WTC11 (cell line): ENCODE results near the gene PHB1. TPM values are rescaled to one million over a fixed set of nuclear protein-coding genes. Genes with fewer than 3 reads are reported as not detected.

ENCODE experiments used
- ARID4B ChIP-seq: sonication (generic); formaldehyde crosslinking; IDR thresholded peaks from 2 replicates; pipeline ENCODE4 v1.8.0; 2023; ENCODE audit warnings: missing genetic modification reagents, mild to moderate bottlenecking, borderline replicate concordance
- ATF2 ChIP-seq: sonication (generic); formaldehyde crosslinking; IDR thresholded peaks from 2 replicates; pipeline ENCODE4 v1.8.1; 2022; ENCODE audit warnings: low read depth, missing genetic modification reagents, borderline replicate concordance
- ATF3 ChIP-seq: sonication (generic); formaldehyde crosslinking; conservative IDR thresholded peaks from 2 replicates; pipeline ENCODE4 v1.8.1; 2022; ENCODE audit warnings: mild to moderate bottlenecking, missing genetic modification reagents
- CBFB ChIP-seq: sonication (generic); formaldehyde crosslinking; IDR thresholded peaks from 2 replicates; pipeline ENCODE4 v1.8.1; 2022; ENCODE audit warnings: mild to moderate bottlenecking, low read depth, missing genetic modification reagents
- CREB1 ChIP-seq: sonication (generic); formaldehyde crosslinking; IDR thresholded peaks from 2 replicates; pipeline ENCODE4 v1.8.0; 2023; ENCODE audit warnings: mild to moderate bottlenecking, missing genetic modification reagents
- CREM ChIP-seq: sonication (generic); formaldehyde crosslinking; IDR thresholded peaks from 2 replicates; pipeline ENCODE4 v1.8.1; 2022; ENCODE audit warnings: mild to moderate bottlenecking, missing genetic modification reagents, moderate library complexity
- ERG ChIP-seq: fragments of 250-450 bp; sonication (Bioruptor Pico); IDR thresholded peaks from 2 replicates; pipeline ENCODE4 v1.8.0; 2021; ENCODE audit warnings: mild to moderate bottlenecking
- FOXK1 ChIP-seq: sonication (generic); formaldehyde crosslinking; IDR thresholded peaks from 2 replicates; pipeline ENCODE4 v1.8.0; 2022; ENCODE audit warnings: mild to moderate bottlenecking, moderate library complexity, missing genetic modification reagents
- FOXP1 ChIP-seq: sonication (generic); formaldehyde crosslinking; IDR thresholded peaks from 2 replicates; pipeline ENCODE4 v1.8.0; 2022; ENCODE audit warnings: missing genetic modification reagents, mild to moderate bottlenecking, moderate library complexity, borderline replicate concordance
- GABPB1 ChIP-seq: sonication (generic); formaldehyde crosslinking; IDR thresholded peaks from 2 replicates; pipeline ENCODE4 v1.8.1; 2023; ENCODE audit warnings: mild to moderate bottlenecking, missing genetic modification reagents
- MXD4 ChIP-seq: fragments of 250-450 bp; sonication (Bioruptor Pico); IDR thresholded peaks from 2 replicates; pipeline ENCODE4 v1.8.0; 2021; ENCODE audit warnings: mild to moderate bottlenecking, moderate library complexity, borderline replicate concordance
- NR1H2 ChIP-seq: sonication (generic); formaldehyde crosslinking; IDR thresholded peaks from 2 replicates; pipeline ENCODE4 v1.9.0; 2021; ENCODE audit warnings: mild to moderate bottlenecking, moderate library complexity, missing genetic modification reagents
- NR3C1 ChIP-seq: sonication (generic); formaldehyde crosslinking; conservative IDR thresholded peaks from 2 replicates; pipeline ENCODE4 v1.8.1; 2023; ENCODE audit warnings: low read depth, mild to moderate bottlenecking, missing genetic modification reagents
- PREB ChIP-seq: sonication (generic); formaldehyde crosslinking; IDR thresholded peaks from 2 replicates; pipeline ENCODE4 v1.8.1; 2022; ENCODE audit warnings: mild to moderate bottlenecking, missing genetic modification reagents, moderate library complexity, borderline replicate concordance
- RORB ChIP-seq: fragments of 250-450 bp; sonication (Bioruptor Pico); IDR thresholded peaks from 2 replicates; pipeline ENCODE4 v1.9.0; 2021; ENCODE audit warnings: mild to moderate bottlenecking
- SMAD3 ChIP-seq: sonication (generic); formaldehyde crosslinking; IDR thresholded peaks from 2 replicates; pipeline ENCODE4 v1.8.0; 2022; ENCODE audit warnings: missing genetic modification reagents, mild to moderate bottlenecking, borderline replicate concordance
- SMAD4 ChIP-seq: sonication (generic); formaldehyde crosslinking; IDR thresholded peaks from 2 replicates; pipeline ENCODE4 v1.8.0; 2022; ENCODE audit warnings: mild to moderate bottlenecking, missing genetic modification reagents
- SOX15 ChIP-seq: fragments of 250-450 bp; sonication (Bioruptor Pico); IDR thresholded peaks from 2 replicates; pipeline ENCODE4 v1.9.0; 2021; ENCODE audit warnings: mild to moderate bottlenecking
- SP1 ChIP-seq: sonication (generic); formaldehyde crosslinking; conservative IDR thresholded peaks from 2 replicates; pipeline ENCODE4 v1.8.1; 2022; ENCODE audit warnings: missing genetic modification reagents
- USF2 ChIP-seq: sonication (generic); formaldehyde crosslinking; IDR thresholded peaks from 2 replicates; pipeline ENCODE4 v1.8.1; 2023; ENCODE audit warnings: mild to moderate bottlenecking, missing genetic modification reagents, moderate library complexity
- ZNF121 ChIP-seq: sonication (generic); formaldehyde crosslinking; IDR thresholded peaks from 2 replicates; pipeline ENCODE4 v1.8.0; 2023; ENCODE audit warnings: missing genetic modification reagents
- ZNF232 ChIP-seq: sonication (generic); formaldehyde crosslinking; IDR thresholded peaks from 2 replicates; pipeline ENCODE4 v1.8.0; 2022; ENCODE audit warnings: mild to moderate bottlenecking, missing genetic modification reagents
- ZNF263 ChIP-seq: sonication (generic); formaldehyde crosslinking; IDR thresholded peaks from 2 replicates; pipeline ENCODE4 v1.8.1; 2022; ENCODE audit warnings: low read depth, mild to moderate bottlenecking, moderate library complexity, missing genetic modification reagents
- ZNF317 ChIP-seq: sonication (generic); formaldehyde crosslinking; IDR thresholded peaks from 2 replicates; pipeline ENCODE4 v1.8.1; 2023; ENCODE audit warnings: low read depth, mild to moderate bottlenecking, moderate library complexity, missing genetic modification reagents, borderline replicate concordance
- ZNF396 ChIP-seq: fragments of 250-450 bp; sonication (Bioruptor Pico); IDR thresholded peaks from 2 replicates; pipeline ENCODE4 v1.8.0; 2021; ENCODE audit warnings: mild to moderate bottlenecking, moderate library complexity, borderline replicate concordance
- ZNF416 ChIP-seq: fragments of 250-450 bp; sonication (Bioruptor Pico); IDR thresholded peaks from 2 replicates; pipeline ENCODE4 v1.9.0; 2021; ENCODE audit warnings: mild to moderate bottlenecking, inconsistent platforms
- ZNF423 ChIP-seq: fragments of 250-450 bp; sonication (Bioruptor Pico); IDR thresholded peaks from 2 replicates; pipeline ENCODE4 v2.1.2; 2022; ENCODE audit warnings: mild to moderate bottlenecking, moderate library complexity
- ZSCAN18 ChIP-seq: fragments of 250-450 bp; sonication (Bioruptor Pico); IDR thresholded peaks from 2 replicates; pipeline ENCODE4 v2.1.2; 2022; ENCODE audit warnings: mild to moderate bottlenecking, moderate library complexity
- total RNA-seq: library from RNA; stranded (reverse); gene quantifications from 3 replicates; pipeline ENCODE4 v1.2.3, GENCODE V29; 2021

Gene PHB1
- total RNA-seq, 1 experiment from 2014 or later, result 375 TPM

GRCh38 chr17:49414622-49415350, at the start of gene PHB1 (continued):
- TF ChIP-seq ARID4B (no peak), ATF3 (CRISPR knock-in tag) (no peak), ZNF416 (CRISPR knock-in tag) (no peak), ZNF263 (no peak), USF2 (CRISPR knock-in tag) (peak; percentile 65), ZNF317 (CRISPR knock-in tag) (no peak), SMAD3 (CRISPR knock-in tag) (0 out of 2 replicates have a peak, but pooled peaks have one; percentile 49), RORB (CRISPR knock-in tag) (no peak), ERG (CRISPR knock-in tag) (no peak), PREB (CRISPR knock-in tag) (no peak), ZSCAN18 (no peak), SOX15 (no peak), ATF2 (no peak), ZNF396 (CRISPR knock-in tag) (no peak), FOXK1 (CRISPR knock-in tag) (0 out of 2 replicates have a peak, but pooled peaks have one; percentile 31), SMAD4 (CRISPR knock-in tag) (no peak), CBFB (no peak), ZNF121 (CRISPR knock-in tag) (no peak), CREM (no peak), ZNF232 (CRISPR knock-in tag) (peak; percentile 71; the same call in 1 of the 2 replicates), CREB1 (no peak), NR1H2 (CRISPR knock-in tag) (no peak), NR3C1 (no peak), SP1 (CRISPR knock-in tag) (peak; percentile 69; the same call in 1 of the 2 replicates), MXD4 (CRISPR knock-in tag) (no peak), ZNF423 (CRISPR knock-in tag) (no peak), GABPB1 (CRISPR knock-in tag) (0 out of 2 replicates have a peak, but pooled peaks have one; percentile 50), FOXP1 (CRISPR knock-in tag) (no peak)
